IMR-90 (cell line): ENCODE measurements around the gene SMIM41. TPM values are rescaled to one million over a fixed set of nuclear protein-coding genes. Genes with fewer than 3 reads are reported as not detected.

Source experiments
- ATAC-seq: fragments of 200-7000 bp; cut with Tn5 transposase; 2 replicates; pipeline ENCODE4 v1.9.1; 2020; ENCODE audit warnings: low read depth, mild to moderate bottlenecking, moderate library complexity
- BruUV-seq: library from RNA; stranded (reverse); fragments of 400-500 nt; replicated peaks from 2 replicates; lab custom pipeline; 2021; lab: Mats Ljungman, UMichigan
- CTCF ChIA-PET: fragments of 300-600 bp; formaldehyde crosslinking; extraction: SDS; loops from one replicate; lab custom pipeline; 2021; ENCODE audit warnings: antibody characterized with exemption; lab: Yijun Ruan, JAX
- POLR2A ChIA-PET: fragments of 300-600 bp; sonication (Branson Sonifier 250); formaldehyde crosslinking; loops from one replicate; lab custom pipeline; 2022; ENCODE audit warnings: antibody characterized with exemption; ENCODE audit not compliant: unreplicated experiment; lab: Charles Lee
- DNase-seq: peaks from one replicate; pipeline ENCODE4 v3.0.0; 2013
- H2AFZ ChIP-seq: replicated peaks from 2 replicates; pipeline ENCODE3; 2013; ENCODE audit warnings: low read length, mild to moderate bottlenecking; ENCODE audit not compliant: poor library complexity
- H2AK5ac ChIP-seq: 2 replicates; pipeline ENCODE4 v1.6.1; 2013; ENCODE audit warnings: low read depth, low read length, inconsistent platforms
- H2AK9ac ChIP-seq: replicated peaks from 2 replicates; pipeline ENCODE3; 2013; ENCODE audit warnings: mild to moderate bottlenecking, low read depth, low read length, moderate library complexity; ENCODE audit not compliant: poor library complexity
- H2BK120ac ChIP-seq: 2 replicates; pipeline ENCODE4 v1.6.1; 2013; ENCODE audit warnings: low read depth, low read length, inconsistent platforms
- H2BK15ac ChIP-seq: 3 replicates; pipeline ENCODE4 v1.6.1; 2013; ENCODE audit warnings: low read depth, low read length, inconsistent platforms
- H2BK20ac ChIP-seq: 2 replicates; pipeline ENCODE4 v1.6.1; 2013; ENCODE audit warnings: low read depth, mild to moderate bottlenecking, inconsistent platforms, low read length, moderate library complexity
- H2BK5ac ChIP-seq: 2 replicates; pipeline ENCODE4 v1.6.1; 2013; ENCODE audit warnings: mild to moderate bottlenecking, low read depth, low read length, inconsistent platforms; ENCODE audit not compliant: poor library complexity, severe bottlenecking
- H3K14ac ChIP-seq: replicated peaks from 2 replicates; pipeline ENCODE4 v1.6.1; 2013; ENCODE audit warnings: low read depth, low read length, inconsistent platforms
- H3K18ac ChIP-seq: 2 replicates; pipeline ENCODE4 v1.6.1; 2013; ENCODE audit warnings: low read depth, low read length, control low read depth
- H3K23ac ChIP-seq: 2 replicates; pipeline ENCODE4 v1.6.1; 2013; ENCODE audit warnings: low read depth, low read length, inconsistent platforms
- H3K27ac ChIP-seq: 2 replicates; pipeline ENCODE4 v1.5.1; 2013; ENCODE audit warnings: mild to moderate bottlenecking, control low read depth, low read length; ENCODE audit not compliant: insufficient read depth
- H3K27me3 ChIP-seq: 2 replicates; pipeline ENCODE4 v1.6.1; 2013; ENCODE audit warnings: low read length; ENCODE audit not compliant: control insufficient read depth, insufficient read depth
- H3K36me3 ChIP-seq: 2 replicates; pipeline ENCODE4 v1.6.1; 2013; ENCODE audit warnings: low read length, mixed read lengths; ENCODE audit not compliant: control insufficient read depth, insufficient read depth
- H3K4ac ChIP-seq: 2 replicates; pipeline ENCODE4 v1.6.1; 2013; ENCODE audit warnings: low read depth, low read length, inconsistent platforms
- H3K4me1 ChIP-seq: 2 replicates; pipeline ENCODE4 v1.6.1; 2013; ENCODE audit warnings: low read length, mixed read lengths; ENCODE audit not compliant: control insufficient read depth, insufficient read depth
- H3K4me2 ChIP-seq: 2 replicates; pipeline ENCODE4 v1.6.1; 2013; ENCODE audit warnings: low read depth, mild to moderate bottlenecking, control low read depth, low read length, moderate library complexity
- H3K4me3 ChIP-seq: 2 replicates; pipeline ENCODE4 v1.5.1; 2013; ENCODE audit warnings: low read depth, mild to moderate bottlenecking, control low read depth, low read length, moderate library complexity; ENCODE audit not compliant: insufficient read depth
- H3K56ac ChIP-seq: 2 replicates; pipeline ENCODE4 v1.6.1; 2013; ENCODE audit warnings: low read length, inconsistent platforms; ENCODE audit not compliant: insufficient read depth; ENCODE audit errors: extremely low read depth
- H3K79me1 ChIP-seq, 2 experiments: 2 replicates each; pipeline ENCODE4 v1.6.1; 2013; ENCODE audit warnings: low read length in 2 of 2, inconsistent platforms in 1 of 2, low read depth in 1 of 2
- H3K9ac ChIP-seq: 2 replicates; pipeline ENCODE4 v1.6.1; 2013; ENCODE audit warnings: low read depth, low read length, control low read depth
- H3K9me1 ChIP-seq: 2 replicates; pipeline ENCODE4 v1.6.1; 2013; ENCODE audit warnings: low read length, inconsistent platforms; ENCODE audit not compliant: insufficient read depth
- H3K9me3 ChIP-seq: 2 replicates; pipeline ENCODE4 v1.6.1; 2013; ENCODE audit warnings: low read length; ENCODE audit not compliant: control insufficient read depth, insufficient read depth
- H4K20me1 ChIP-seq: 2 replicates; pipeline ENCODE4 v1.6.1; 2013; ENCODE audit warnings: low read length, inconsistent platforms; ENCODE audit not compliant: insufficient read depth
- H4K5ac ChIP-seq: 2 replicates; pipeline ENCODE4 v1.6.1; 2013; ENCODE audit warnings: mild to moderate bottlenecking, low read depth, low read length, control low read depth
- H4K8ac ChIP-seq, 2 experiments: 2 replicates each; pipeline ENCODE4 v1.6.1; 2013; ENCODE audit warnings: low read depth in 2 of 2, low read length in 2 of 2, control low read depth in 1 of 2, inconsistent platforms in 1 of 2
- H4K91ac ChIP-seq: 2 replicates; pipeline ENCODE4 v1.6.1; 2013; ENCODE audit warnings: low read depth, low read length, inconsistent platforms; ENCODE audit not compliant: insufficient read depth
- BHLHE40 ChIP-seq: fragments of 150-350 bp; IDR thresholded peaks from 2 replicates; pipeline ENCODE4 v1.6.1; 2016; ENCODE audit warnings: mild to moderate bottlenecking, low read depth, low read length
- CHD1 ChIP-seq: IDR thresholded peaks from 2 replicates; pipeline ENCODE4 v1.6.1; 2012; ENCODE audit warnings: low read depth, low read length, improper control_type of control experiment
- MAFK ChIP-seq: IDR thresholded peaks from 2 replicates; pipeline ENCODE4 v1.6.1; 2012; ENCODE audit warnings: low read depth, low read length, improper control_type of control experiment
- POLR2A ChIP-seq: IDR thresholded peaks from 2 replicates; pipeline ENCODE4 v1.6.1; 2012; ENCODE audit warnings: mild to moderate bottlenecking, low read depth, low read length
- RAD21 ChIP-seq: IDR thresholded peaks from 2 replicates; pipeline ENCODE4 v1.6.1; 2012; ENCODE audit warnings: low read length, improper control_type of control experiment
- RFX5 ChIP-seq: IDR thresholded peaks from 2 replicates; pipeline ENCODE4 v1.8.0; 2012; ENCODE audit warnings: low read depth, mild to moderate bottlenecking, low read length, moderate library complexity
- SMC3 ChIP-seq: fragments of 150-350 bp; IDR thresholded peaks from 2 replicates; pipeline ENCODE4 v1.6.1; 2016; ENCODE audit warnings: low read depth, mild to moderate bottlenecking, antibody characterized with exemption, low read length, moderate library complexity
- WGBS, 2 experiments: methylation state at CpG; one replicate each; pipeline versions ENCODE4 v1.1.5 to v1.1.7; 2013; ENCODE audit warnings: missing lambda C conversion rate in 2 of 2; ENCODE audit not compliant: insufficient read length in 1 of 2; ENCODE audit errors: extremely low coverage in 2 of 2; 5-methylcytosine and 5-hydroxymethylcytosine counted together
- dilution Hi-C: fragments of 300-500 bp; cut with HindIII; formaldehyde crosslinking; loops from one replicate; pipeline ENCODE4 v1.14.3; 2018; ENCODE audit warnings: low sequenced_read_pairs; ENCODE audit not compliant: unreplicated experiment
- in situ Hi-C: fragments of 300-500 bp; cut with MboI; formaldehyde crosslinking; loops from 3 replicates; pipeline ENCODE4 v1.14.3; 2019; ENCODE audit warnings: low sequenced_read_pairs, inconsistent platforms, mixed read lengths
- intact Hi-C: fragments of 100-400 bp; cut with micrococcal nuclease; formaldehyde crosslinking; loops from 2 replicates; pipeline ENCODE4 v1.10.0; 2022
- polyA plus RNA-seq, 3 experiments: library from polyadenylated mRNA; depleted of rRNA; stranded (reverse); fragments of >200 nt; gene quantifications; 2 replicates each; pipeline ENCODE4 v1.2.3, GENCODE V29; 2012; ENCODE audit warnings: low replicate concordance in 1 of 3
- total RNA-seq: library from RNA; depleted of rRNA; stranded (reverse); fragments of >200 nt; gene quantifications from 2 replicates; pipeline ENCODE4 v1.2.3, GENCODE V29; 2012

Gene SMIM41
- total and polyA plus RNA-seq, 2 of the 4 experiments (the other 2 are of a cell fraction), result not detected

- 80% methylated on average over 1 of the region's 4 CpGs; no CpG with 5 or more reads in 1 of the 2 experiments for WGBS, 2 experiments
- no TSS peak for BruUV-seq
Observed at GRCh38 chr12:52122540-52122871, 43.0 kb downstream of the SMIM41 start.

More at GRCh38 chr12:52122540-52122871, 43.0 kb downstream of the SMIM41 start:
- intact Hi-C loops (loop anchor here (1.0 kb wide), 1 partner anchor 97 kb away; no protein-coding TSS in a partner anchor), dilution Hi-C loops (no loop called here), in situ Hi-C loops (loop anchor here (5.0 kb wide), 1 partner anchor 100 kb away; no protein-coding TSS in a partner anchor)
- Histone ChIP-seq H3K9ac (no peak overlapping the region), H2AFZ (no peak overlapping the region), H2BK5ac (no peak overlapping the region), H3K4ac (no peak overlapping the region), H4K8ac (no peak overlapping the region), H2AK9ac (no peak overlapping the region), H3K9me1 (no peaks in the 10 kb centered on the region; the same call in 1 of the 2 replicates), H3K4me3 (no peak overlapping the region), H3K18ac (no peak overlapping the region), H4K5ac (no peak overlapping the region), H2BK120ac (no peak overlapping the region), H3K4me2 (no peak overlapping the region), H3K56ac (no peak overlapping the region), H3K4me1 (no peaks in the 10 kb centered on the region), H2BK15ac (no peak overlapping the region), H3K9me3 (no peaks in the 10 kb centered on the region), H3K14ac (no peak overlapping the region), H3K27ac (no peak overlapping the region), H4K91ac (no peak overlapping the region), H4K20me1 (no peaks in the 10 kb centered on the region), H3K23ac (no peak overlapping the region), H2BK20ac (no peak overlapping the region), H2AK5ac (no peak overlapping the region), H3K36me3 (no peaks in the 10 kb centered on the region), H3K79me1 (no peaks in the 10 kb centered on the region), H3K27me3 (peaks cover 5% of the 10 kb centered on the region; the same call in 1 of the 2 replicates)
- no peak for ATAC-seq
- TF ChIP-seq RFX5 (no peak), SMC3 (no peak), CHD1 (no peak), BHLHE40 (no peak), POLR2A (no peak), RAD21 (no peak), MAFK (no peak)
- ChIA-PET CTCF (interaction anchor here (0.6 to 4.9 kb wide), 2 partner anchors 97 to 751 kb away, joined by 3 to 35 read pairs; no protein-coding TSS in a partner anchor), POLR2A (no interaction called here)
- DNase-seq, result no peak
